Fibroblast of lung (primary cell): Measurements from ENCODE around the gene TPMT. TPM values are rescaled to one million over a fixed set of nuclear protein-coding genes. Genes with fewer than 3 reads are reported as not detected.

Experiments
- DNase-seq, 2 donors: peaks; one replicate each; pipeline versions ENCODE4 v3.0.0 to v3.0.0-alpha.2; 2010; ENCODE audit warnings: low read depth in 2 of 2
- H2AFZ ChIP-seq: 2 replicates; pipeline ENCODE4 v1.5.1; 2012; ENCODE audit warnings: low read length, control low read depth, inconsistent platforms
- H3K27ac ChIP-seq: 2 replicates; pipeline ENCODE4 v1.5.1; 2011; ENCODE audit warnings: low read length, control low read depth; ENCODE audit not compliant: insufficient read depth
- H3K27me3 ChIP-seq: 2 replicates; pipeline ENCODE4 v1.5.1; 2011; ENCODE audit warnings: mild to moderate bottlenecking, low read length; ENCODE audit not compliant: control insufficient read depth, insufficient read depth
- H3K36me3 ChIP-seq: 2 replicates; pipeline ENCODE4 v1.5.1; 2011; ENCODE audit warnings: low read length; ENCODE audit not compliant: control insufficient read depth, insufficient read depth
- H3K4me1 ChIP-seq: 2 replicates; pipeline ENCODE4 v1.5.1; 2011; ENCODE audit warnings: low read length; ENCODE audit not compliant: control insufficient read depth, insufficient read depth; ENCODE audit errors: extremely low read depth
- H3K4me2 ChIP-seq: 2 replicates; pipeline ENCODE4 v1.5.1; 2011; ENCODE audit warnings: low read length, control low read depth; ENCODE audit not compliant: insufficient read depth; ENCODE audit errors: extremely low read depth
- H3K4me3 ChIP-seq, 4 experiments: fragments of 200-600 bp in 1 of 4; sonication (generic) in 1 of 4; replicated peaks in 1 of 4; 2 replicates each; pipeline ENCODE4 v1.5.1; 2011 to 2016; ENCODE audit warnings: low read length in 4 of 4, low read depth in 3 of 4, mild to moderate bottlenecking in 3 of 4, control low read depth in 2 of 4, inconsistent platforms in 1 of 4, mixed read lengths in 1 of 4; ENCODE audit not compliant: insufficient read depth in 1 of 4; ENCODE audit errors: control extremely low read depth in 1 of 4
- H3K79me2 ChIP-seq: 2 replicates; pipeline ENCODE4 v1.5.1; 2012; ENCODE audit warnings: mild to moderate bottlenecking, low read length, inconsistent platforms; ENCODE audit not compliant: control insufficient read depth, insufficient read depth
- H3K9ac ChIP-seq: 2 replicates; pipeline ENCODE4 v1.5.1; 2011; ENCODE audit warnings: mild to moderate bottlenecking, low read length, control low read depth; ENCODE audit not compliant: insufficient read depth
- H3K9me3 ChIP-seq: 2 replicates; pipeline ENCODE4 v1.5.1; 2012; ENCODE audit warnings: low read depth, low read length; ENCODE audit not compliant: control insufficient read depth, insufficient read depth
- H4K20me1 ChIP-seq: 2 replicates; pipeline ENCODE4 v1.5.1; 2011; ENCODE audit warnings: low read length; ENCODE audit not compliant: control insufficient read depth, insufficient read depth; ENCODE audit errors: extremely low read depth
- EZH2 ChIP-seq: IDR thresholded peaks from 2 replicates; pipeline ENCODE4 v1.5.1; 2012; ENCODE audit warnings: low read length, control low read depth, mild to moderate bottlenecking; ENCODE audit errors: missing control alignments
- polyA plus RNA-seq, 2 donors: library from polyadenylated mRNA; depleted of rRNA in 1 of 2; stranded (reverse) in 1 of 2; unstranded in 1 of 2; fragments of >200 nt; gene quantifications; 2 replicates each; pipeline ENCODE4 v1.2.1, GENCODE V29; 2011 to 2012; ENCODE audit warnings: missing spikeins in 1 of 2
- total RNA-seq: library from RNA; depleted of rRNA; stranded (reverse); fragments of >200 nt; gene quantifications from 2 replicates; pipeline ENCODE4 v1.2.1, GENCODE V29; 2014
- TF ChIP-seq, protein P1 (sequence below), 2 donors: IDR thresholded peaks in 1 of 2; conservative IDR thresholded peaks in 1 of 2; 1 replicate in 1 of 2; 2 replicates in 1 of 2; pipeline ENCODE4 v1.5.1; 2011 to 2012; ENCODE audit warnings: low read length in 2 of 2, control low read depth in 1 of 2, inconsistent platforms in 1 of 2, low read depth in 1 of 2, mild to moderate bottlenecking in 1 of 2

Gene TPMT
- total and polyA plus RNA-seq, 2 donors (not counting 1 experiment from before 2014, with no cell fraction given) = 17.5 to 20.2 TPM

DNA sequence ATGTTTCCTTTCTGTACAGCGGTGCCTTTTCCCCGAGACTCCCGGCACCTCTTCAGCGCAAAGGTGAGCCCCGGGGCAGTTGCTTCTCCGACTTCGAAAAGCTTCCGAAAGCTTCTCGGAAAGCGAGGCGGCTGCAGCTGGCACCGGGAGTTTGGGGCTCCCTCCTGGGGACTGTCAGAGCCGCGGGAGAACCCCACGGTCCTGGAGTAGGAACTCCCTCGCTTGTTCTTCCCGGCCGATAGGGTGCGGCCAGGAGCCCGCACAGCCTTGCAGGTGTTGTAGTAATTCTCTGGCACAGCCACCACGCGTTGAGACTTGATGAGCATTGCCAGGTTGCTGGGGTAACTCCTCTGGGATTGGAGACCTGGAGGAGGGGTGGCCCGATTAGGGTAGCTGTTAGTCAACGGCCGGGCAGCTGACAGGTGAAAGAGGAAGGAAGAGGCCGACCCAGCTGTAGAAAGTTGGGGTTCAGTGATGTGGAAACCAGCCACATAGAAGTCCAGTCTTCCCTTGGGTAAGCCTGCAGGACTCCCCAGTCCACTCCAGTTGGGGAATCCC, 1.1 kb upstream of the TPMT start:
- Histone ChIP-seq H3K36me3 (no peaks in the 10 kb centered on the region), H3K4me3 (peak overlapping the region; percentile 81 to 92 (median 90)), H3K4me2 (peak overlapping the region; percentile 75), H3K9me3 (no peaks in the 10 kb centered on the region), H3K4me1 (peaks cover 7% of the 10 kb centered on the region), H3K79me2 (peaks cover 7% of the 10 kb centered on the region), H4K20me1 (no peaks in the 10 kb centered on the region), H3K27me3 (no peaks in the 10 kb centered on the region), H2AFZ (peak overlapping the region; percentile 90), H3K9ac (peak overlapping the region; percentile 76), H3K27ac (peak overlapping the region; percentile 73)
- TF ChIP-seq, protein P1, sequence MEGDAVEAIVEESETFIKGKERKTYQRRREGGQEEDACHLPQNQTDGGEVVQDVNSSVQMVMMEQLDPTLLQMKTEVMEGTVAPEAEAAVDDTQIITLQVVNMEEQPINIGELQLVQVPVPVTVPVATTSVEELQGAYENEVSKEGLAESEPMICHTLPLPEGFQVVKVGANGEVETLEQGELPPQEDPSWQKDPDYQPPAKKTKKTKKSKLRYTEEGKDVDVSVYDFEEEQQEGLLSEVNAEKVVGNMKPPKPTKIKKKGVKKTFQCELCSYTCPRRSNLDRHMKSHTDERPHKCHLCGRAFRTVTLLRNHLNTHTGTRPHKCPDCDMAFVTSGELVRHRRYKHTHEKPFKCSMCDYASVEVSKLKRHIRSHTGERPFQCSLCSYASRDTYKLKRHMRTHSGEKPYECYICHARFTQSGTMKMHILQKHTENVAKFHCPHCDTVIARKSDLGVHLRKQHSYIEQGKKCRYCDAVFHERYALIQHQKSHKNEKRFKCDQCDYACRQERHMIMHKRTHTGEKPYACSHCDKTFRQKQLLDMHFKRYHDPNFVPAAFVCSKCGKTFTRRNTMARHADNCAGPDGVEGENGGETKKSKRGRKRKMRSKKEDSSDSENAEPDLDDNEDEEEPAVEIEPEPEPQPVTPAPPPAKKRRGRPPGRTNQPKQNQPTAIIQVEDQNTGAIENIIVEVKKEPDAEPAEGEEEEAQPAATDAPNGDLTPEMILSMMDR (conservative IDR thresholded peaks at IDR 0.05 in 1 of 2, IDR thresholded peaks at IDR 0.05 in 1 of 2; ENCODE audit: low read depth in 1 of 2, low read length in 2 of 2) = peak; percentile 22 to 39
- TF ChIP-seq EZH2 = no peak
- peak; percentile 14 to 50 for DNase-seq

DNA sequence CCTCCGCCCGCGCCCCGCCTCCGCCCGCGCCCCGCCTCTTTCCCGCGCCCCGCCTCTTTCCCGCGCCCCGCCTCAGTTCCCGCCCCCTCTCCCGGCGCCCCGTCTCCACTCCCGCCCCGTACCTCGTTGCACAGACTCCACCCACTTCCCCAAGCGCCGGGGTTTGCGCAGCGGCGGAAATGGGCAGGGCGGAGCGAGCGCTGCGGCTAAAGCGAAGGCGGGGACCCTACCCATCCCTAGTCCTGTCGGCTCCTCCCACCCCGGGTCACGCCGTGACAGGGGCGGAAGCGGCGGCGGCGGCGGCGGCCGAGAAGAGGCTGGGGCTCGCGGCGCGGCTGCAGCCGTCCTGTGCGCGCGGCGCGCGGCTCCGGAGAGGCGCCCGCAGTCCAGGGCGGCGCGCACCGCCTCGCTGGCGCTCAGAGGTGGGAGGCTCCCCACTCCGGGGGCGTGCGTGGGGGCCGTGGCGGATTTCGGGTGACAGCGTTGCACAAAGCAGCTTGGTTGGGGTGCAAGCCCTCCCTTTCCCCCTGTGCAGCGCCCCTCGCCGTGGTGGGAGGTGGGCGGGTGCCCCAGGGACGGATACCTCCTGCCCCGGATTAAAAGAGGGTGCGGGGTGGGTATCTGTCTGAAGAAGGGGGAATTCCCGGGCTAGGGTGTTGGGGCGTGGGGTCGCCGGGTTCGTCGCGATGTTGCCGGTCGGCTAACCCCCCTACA, 430 bp upstream of the TPMT start, which contains the start of gene KDM1B:
TSS of gene KDM1B (plus strand) at position 273 of the 714 bp plus-strand sequence. CDS start 4,474 bp downstream, outside the sequence.
- Histone ChIP-seq H4K20me1 (no peaks in the 10 kb centered on the region), H2AFZ (peak within 1 kb of the TSS; percentile 94), H3K27me3 (no peaks in the 10 kb centered on the region), H3K4me3 (peak within 1 kb of the TSS; percentile 92 to 98 (median 92)), H3K36me3 (no peaks in the 10 kb centered on the region), H3K4me1 (peaks cover 7% of the 10 kb centered on the region), H3K27ac (peak within 1 kb of the TSS; percentile 91), H3K9me3 (no peaks in the 10 kb centered on the region), H3K9ac (peak within 1 kb of the TSS; percentile 78), H3K4me2 (peak within 1 kb of the TSS; percentile 75), H3K79me2 (peaks cover 7% of the 10 kb centered on the region)
- TF ChIP-seq EZH2 = no peak
- TF ChIP-seq, protein P1 (conservative IDR thresholded peaks at IDR 0.05 in 1 of 2, IDR thresholded peaks at IDR 0.05 in 1 of 2; ENCODE audit: low read depth in 1 of 2, low read length in 2 of 2) = no peak
- DNase-seq = peak; percentile 97 to 98

DNA sequence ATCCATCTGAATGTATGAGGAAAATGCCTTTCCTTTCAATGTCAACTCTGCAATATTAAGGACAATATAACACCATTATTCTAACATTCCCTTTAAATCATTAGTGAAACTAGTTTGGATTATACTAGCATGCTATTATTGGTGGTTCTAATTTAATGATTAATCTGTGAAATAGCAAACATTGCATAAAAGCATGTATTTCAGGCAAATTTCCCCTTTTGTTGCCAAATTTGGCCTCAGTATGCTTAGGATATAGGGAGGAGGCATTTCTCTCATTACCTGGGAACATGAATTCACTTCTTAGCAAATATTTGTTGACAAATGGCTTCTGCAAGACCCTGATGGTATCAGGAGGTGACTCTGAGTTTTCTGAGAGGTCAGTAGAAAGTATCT, 1.6 kb downstream of the TPMT start:
- TF ChIP-seq EZH2 = no peak
- TF ChIP-seq, protein P1 (conservative IDR thresholded peaks at IDR 0.05 in 1 of 2, IDR thresholded peaks at IDR 0.05 in 1 of 2; ENCODE audit: low read depth in 1 of 2, low read length in 2 of 2) = no peak
- Histone ChIP-seq H2AFZ (peak overlapping the region; percentile 6), H3K4me2 (peak overlapping the region; percentile 67), H3K4me3 (peak overlapping the region in 3 of 4 experiments; percentile 15 to 92 (median 89)), H3K9ac (no peak overlapping the region), H3K27me3 (no peaks in the 10 kb centered on the region), H3K4me1 (peaks cover 7% of the 10 kb centered on the region), H3K9me3 (no peaks in the 10 kb centered on the region), H3K36me3 (no peaks in the 10 kb centered on the region), H3K27ac (peak overlapping the region; percentile 34), H4K20me1 (no peaks in the 10 kb centered on the region), H3K79me2 (peaks cover 7% of the 10 kb centered on the region)
- DNase-seq = no peak
